Measurements from ENCODE around the gene SLC24A2.
"Not testable (repeated sequence)": the region's sequence is repeated elsewhere in the genome, so short reads cannot be mapped to it uniquely, and the experiment has no call there.

SLC24A2 gene

GRCh38 chr9:19788614-19789271 is at the start of gene SLC24A2:
SLC24A2 (minus strand) TSS chr9:19789037.
- TF ChIP-seq CTCF (IDR thresholded peaks at IDR 0.05; ENCODE audit: insufficient read depth, missing control alignments) = no peak
- peak; percentile 12 for DNase-seq (ENCODE audit: insufficient read length, low spot score)
- no peak for FAIRE-seq

GRCh38 chr9:19833331-19833730 is 44.5 kb upstream of the SLC24A2 start:
- not testable (repeated sequence) for DNase-seq (ENCODE audit: insufficient read length, low spot score); FAIRE-seq

GRCh38 chr9:19830796-19831195 is 42.0 kb upstream of the SLC24A2 start:
- DNase-seq (ENCODE audit: insufficient read length, low spot score) = no peak
- no peak for TF ChIP-seq CTCF (IDR thresholded peaks at IDR 0.05; ENCODE audit: insufficient read depth, missing control alignments)
- FAIRE-seq = no peak

- no peak for DNase-seq (ENCODE audit: insufficient read length, low spot score)
- no peak for FAIRE-seq
- no peak for TF ChIP-seq CTCF (IDR thresholded peaks at IDR 0.05; ENCODE audit: insufficient read depth, missing control alignments)
These were observed 39.8 kb upstream of the SLC24A2 start for GRCh38 chr9:19828576-19829109.

- TF ChIP-seq CTCF (IDR thresholded peaks at IDR 0.05; ENCODE audit: insufficient read depth, missing control alignments) = no peak
- DNase-seq (ENCODE audit: insufficient read length, low spot score) = no peak
- FAIRE-seq = no peak
These were observed 27.9 kb upstream of the SLC24A2 start for GRCh38 chr9:19816769-19817168.

GRCh38 chr9:19812194-19812593 is 23.4 kb upstream of the SLC24A2 start:
- TF ChIP-seq CTCF (IDR thresholded peaks at IDR 0.05; ENCODE audit: insufficient read depth, missing control alignments) = no peak
- no peak for DNase-seq (ENCODE audit: insufficient read length, low spot score)
- no peak for FAIRE-seq

- no peak for TF ChIP-seq CTCF (IDR thresholded peaks at IDR 0.05; ENCODE audit: insufficient read depth, missing control alignments)
- no peak for DNase-seq (ENCODE audit: insufficient read length, low spot score)
- FAIRE-seq = no peak
These were observed 20.8 kb upstream of the SLC24A2 start for GRCh38 chr9:19809422-19810269.
